ENCODE measurements around the gene NF1.

DNA sequence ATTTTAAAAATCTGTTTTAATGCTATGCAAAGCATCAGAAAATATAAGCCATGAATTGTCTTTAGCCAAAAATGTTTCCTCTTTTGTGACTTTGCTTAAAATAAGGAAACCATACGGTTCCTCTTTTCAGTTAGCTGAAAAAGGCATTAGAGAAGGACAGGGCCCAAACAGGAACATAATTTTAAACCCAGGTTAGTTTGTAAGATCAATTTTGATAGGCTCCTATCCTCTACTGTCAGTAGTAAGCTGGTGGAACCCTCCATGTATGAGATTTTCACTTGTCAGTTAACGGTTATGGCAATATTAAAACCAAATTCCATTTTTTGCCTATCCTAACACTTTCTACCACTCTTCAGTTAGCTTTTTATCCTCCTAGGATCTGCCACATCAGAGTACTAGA, 214.8 kb downstream of the NF1 start:
- TF ChIP-seq, protein P1, sequence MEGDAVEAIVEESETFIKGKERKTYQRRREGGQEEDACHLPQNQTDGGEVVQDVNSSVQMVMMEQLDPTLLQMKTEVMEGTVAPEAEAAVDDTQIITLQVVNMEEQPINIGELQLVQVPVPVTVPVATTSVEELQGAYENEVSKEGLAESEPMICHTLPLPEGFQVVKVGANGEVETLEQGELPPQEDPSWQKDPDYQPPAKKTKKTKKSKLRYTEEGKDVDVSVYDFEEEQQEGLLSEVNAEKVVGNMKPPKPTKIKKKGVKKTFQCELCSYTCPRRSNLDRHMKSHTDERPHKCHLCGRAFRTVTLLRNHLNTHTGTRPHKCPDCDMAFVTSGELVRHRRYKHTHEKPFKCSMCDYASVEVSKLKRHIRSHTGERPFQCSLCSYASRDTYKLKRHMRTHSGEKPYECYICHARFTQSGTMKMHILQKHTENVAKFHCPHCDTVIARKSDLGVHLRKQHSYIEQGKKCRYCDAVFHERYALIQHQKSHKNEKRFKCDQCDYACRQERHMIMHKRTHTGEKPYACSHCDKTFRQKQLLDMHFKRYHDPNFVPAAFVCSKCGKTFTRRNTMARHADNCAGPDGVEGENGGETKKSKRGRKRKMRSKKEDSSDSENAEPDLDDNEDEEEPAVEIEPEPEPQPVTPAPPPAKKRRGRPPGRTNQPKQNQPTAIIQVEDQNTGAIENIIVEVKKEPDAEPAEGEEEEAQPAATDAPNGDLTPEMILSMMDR (IDR thresholded peaks at IDR 0.05; ENCODE audit: poor library complexity): no peak
- TF ChIP-seq EZH2phosphoT487 (IDR thresholded peaks at IDR 0.05; ENCODE audit: low read depth, severe bottlenecking, unreplicated experiment): no peak
